BJ (cell line): ENCODE measurements around the gene ARHGAP26. TPM values are rescaled to one million over a fixed set of nuclear protein-coding genes. Genes with fewer than 3 reads are reported as not detected.
"Not testable (repeated sequence)": the region's sequence is repeated elsewhere in the genome, so short reads cannot be mapped to it uniquely, and the experiment has no call there.

Source experiments
- CTCF ChIA-PET: fragments of 350-600 bp; formaldehyde crosslinking; extraction: SDS; loops from one replicate; lab custom pipeline; 2021; ENCODE audit warnings: antibody characterized with exemption, inconsistent platforms; lab: Yijun Ruan, JAX
- POLR2A ChIA-PET: fragments of 300-600 bp; sonication (Branson Sonifier 250); formaldehyde crosslinking; extraction: SDS; loops from one replicate; lab custom pipeline; 2021; ENCODE audit warnings: antibody characterized with exemption; lab: Charles Lee
- DNase-seq: peaks from one replicate; pipeline ENCODE4 v3.0.0-alpha.2; 2011; ENCODE audit warnings: low read depth
- H3K27me3 ChIP-seq: 2 replicates; pipeline ENCODE4 v1.6.0; 2011; ENCODE audit warnings: low read length; ENCODE audit not compliant: control insufficient read depth, insufficient read depth
- H3K36me3 ChIP-seq: 2 replicates; pipeline ENCODE4 v1.5.1; 2011; ENCODE audit warnings: low read length; ENCODE audit not compliant: control insufficient read depth, insufficient read depth
- H3K4me3 ChIP-seq: 2 replicates; pipeline ENCODE4 v1.5.1; 2011; ENCODE audit warnings: low read depth, mild to moderate bottlenecking, control low read depth, low read length
- CTCF ChIP-seq: IDR thresholded peaks from 2 replicates; pipeline ENCODE4 v1.5.1; 2011; ENCODE audit warnings: low read depth, mild to moderate bottlenecking, control low read depth, inconsistent platforms, low read length, moderate library complexity; ENCODE audit not compliant: insufficient read depth
- polyA plus RNA-seq: library from polyadenylated mRNA; depleted of rRNA; stranded (reverse); fragments of >200 nt; gene quantifications from 2 replicates; pipeline ENCODE4 v1.2.3, GENCODE V29; 2011

Gene ARHGAP26
- polyA plus RNA-seq, 1 experiment, result 4.8 TPM

DNA sequence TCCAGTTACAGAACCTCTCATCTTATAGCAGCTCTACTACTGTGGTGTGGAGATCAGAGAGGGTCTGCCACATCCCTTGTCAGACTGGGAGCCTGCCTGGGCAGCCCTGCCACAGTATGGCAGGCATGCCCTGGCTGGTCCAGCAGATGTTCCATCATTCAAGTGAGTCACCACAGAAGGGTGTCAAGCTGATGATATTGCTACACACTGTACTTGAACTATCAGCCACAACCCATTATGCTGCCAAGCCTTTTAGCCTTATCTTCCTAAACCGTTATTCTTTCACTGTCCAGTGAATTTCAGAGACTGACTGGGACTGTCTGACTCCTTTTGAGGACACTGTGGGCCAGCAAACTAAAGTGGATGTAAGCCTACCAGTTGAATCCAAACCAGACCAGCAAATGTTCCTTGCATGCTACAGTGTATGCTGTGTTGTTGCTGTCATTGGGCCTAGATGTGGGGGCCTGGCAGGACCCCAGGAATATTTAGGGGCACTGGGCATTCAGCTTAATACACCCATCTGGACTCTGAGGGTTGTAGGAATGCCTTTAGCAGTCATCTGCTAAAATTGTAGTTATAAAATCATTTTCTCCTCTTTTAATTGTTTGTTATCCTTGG is 430.7 kb downstream of the ARHGAP26 start:
- no peak for DNase-seq
- H3K4me3 ChIP-seq, result no peak overlapping the region
- no peaks in the 10 kb centered on the region for H3K36me3 ChIP-seq
- POLR2A ChIA-PET, result no interaction called here
- CTCF ChIA-PET, result interaction anchor here (1.0 kb wide), 1 partner anchor 23 kb away, joined by 3 read pairs; no protein-coding TSS in a partner anchor
- TF ChIP-seq CTCF, result no peak
- no peaks in the 10 kb centered on the region for H3K27me3 ChIP-seq

DNA sequence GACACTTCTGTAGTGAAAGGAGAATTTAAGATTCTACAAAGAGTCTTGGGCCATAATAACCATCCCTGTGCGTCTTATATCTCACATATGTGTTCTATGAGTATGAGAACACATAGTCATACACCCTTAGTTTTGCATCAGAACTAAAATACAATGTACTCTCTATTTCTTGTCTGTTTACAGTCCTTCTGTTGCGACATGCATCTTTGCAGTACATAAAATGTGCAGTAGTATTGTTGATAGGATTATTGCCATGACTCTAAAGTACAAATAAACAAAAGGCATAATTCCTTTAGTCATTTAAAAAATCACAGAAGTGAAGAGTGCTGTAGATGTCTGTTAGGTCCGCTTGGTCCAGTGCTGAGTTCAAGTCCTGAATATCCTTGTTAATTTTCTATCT is 431.4 kb downstream of the ARHGAP26 start:
- H3K36me3 ChIP-seq, result no peaks in the 10 kb centered on the region
- no peak for DNase-seq
- ChIA-PET POLR2A (no interaction called here), CTCF (no interaction called here)
- H3K4me3 ChIP-seq, result no peak overlapping the region
- no peaks in the 10 kb centered on the region for H3K27me3 ChIP-seq
- no peak for TF ChIP-seq CTCF

GRCh38 chr5:143203301-143203956 is 433.3 kb downstream of the ARHGAP26 start:
- POLR2A ChIA-PET, DNase-seq, H3K4me3 ChIP-seq, CTCF ChIA-PET, H3K36me3 ChIP-seq, H3K27me3 ChIP-seq: not testable (repeated sequence)

GRCh38 chr5:143204474-143205246 is 434.5 kb downstream of the ARHGAP26 start:
- Histone ChIP-seq H3K36me3 (no peaks in the 10 kb centered on the region), H3K4me3 (no peak overlapping the region), H3K27me3 (no peaks in the 10 kb centered on the region)
- ChIA-PET POLR2A (no interaction called here), CTCF (interaction anchor here (1.1 to 1.3 kb wide), 3 partner anchors 13 to 199 kb away, joined by 3 to 4 read pairs (median 3); partner anchors contain the start of gene NR3C1)
- DNase-seq, result no peak
- no peak for TF ChIP-seq CTCF

DNA sequence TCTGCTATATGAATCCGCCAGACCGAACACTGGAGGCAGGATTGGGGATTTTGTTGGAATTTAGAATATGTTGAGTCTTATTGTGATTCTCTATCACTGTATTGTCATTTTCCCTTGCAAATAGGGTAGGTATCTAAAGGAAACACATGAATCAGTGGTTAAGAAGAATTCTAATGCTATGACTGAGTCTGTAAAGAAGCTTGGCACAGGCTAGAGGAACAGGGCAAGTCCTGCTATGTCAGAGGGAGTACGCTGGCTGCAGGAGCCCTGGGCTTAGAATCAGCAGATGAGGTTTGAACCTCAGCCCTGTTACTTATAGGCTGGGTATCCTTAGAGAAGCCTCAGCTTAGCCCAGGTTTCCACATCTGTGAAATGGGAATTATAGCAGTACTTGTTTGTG is 435.2 kb downstream of the ARHGAP26 start:
- POLR2A ChIA-PET, result no interaction called here
- Histone ChIP-seq H3K36me3 (no peaks in the 10 kb centered on the region), H3K27me3 (no peaks in the 10 kb centered on the region), H3K4me3 (no peak overlapping the region)
- TF ChIP-seq CTCF, result no peak
- DNase-seq, result peak; percentile 62
- CTCF ChIA-PET, result interaction anchor here (1.1 to 1.3 kb wide), 3 partner anchors 14 to 199 kb away, joined by 3 to 4 read pairs (median 3); partner anchors contain the start of gene NR3C1
